ENCODE results near the gene APBB2.

APBB2 gene

GRCh38 chr4:41132055-41132683, 82.2 kb downstream of the APBB2 start:
- DNase-seq, result no peak

- DNase-seq, result no peak
These were observed 84.4 kb downstream of the APBB2 start for GRCh38 chr4:41129936-41130440.

GRCh38 chr4:41129128-41129754, 85.1 kb downstream of the APBB2 start:
- no peak for DNase-seq

- DNase-seq, result no peak
These were observed 88.6 kb downstream of the APBB2 start for GRCh38 chr4:41125558-41126311.

GRCh38 chr4:41124916-41125548, 89.3 kb downstream of the APBB2 start:
- no peak for DNase-seq

GRCh38 chr4:41122775-41123174, 91.6 kb downstream of the APBB2 start:
- DNase-seq, result no peak

- DNase-seq, result no peak
These were observed 92.0 kb downstream of the APBB2 start for GRCh38 chr4:41122309-41122708.

GRCh38 chr4:41121906-41122305, 92.4 kb downstream of the APBB2 start:
- no peak for DNase-seq

- no peak for DNase-seq
These were observed 93.8 kb downstream of the APBB2 start for GRCh38 chr4:41120297-41121217.

GRCh38 chr4:41119867-41120295, 94.5 kb downstream of the APBB2 start:
- DNase-seq, result no peak

- no peak for DNase-seq
These were observed 102.6 kb downstream of the APBB2 start for GRCh38 chr4:41111791-41112190.

GRCh38 chr4:41110050-41110449, 104.3 kb downstream of the APBB2 start:
- no peak for DNase-seq

- DNase-seq, result no peak
These were observed 105.9 kb downstream of the APBB2 start for GRCh38 chr4:41108481-41108880.

- DNase-seq, result no peak
These were observed 107.5 kb downstream of the APBB2 start for GRCh38 chr4:41106694-41107419.

GRCh38 chr4:41106081-41106480, 108.3 kb downstream of the APBB2 start:
- DNase-seq, result no peak

- DNase-seq, result no peak
These were observed 110.2 kb downstream of the APBB2 start for GRCh38 chr4:41104155-41104554.

- no peak for DNase-seq
These were observed 110.7 kb downstream of the APBB2 start for GRCh38 chr4:41103657-41104056.

GRCh38 chr4:41102414-41103092, 111.8 kb downstream of the APBB2 start:
- DNase-seq, result no peak

GRCh38 chr4:41098093-41099048, 116.0 kb downstream of the APBB2 start:
- no peak for DNase-seq

- no peak for DNase-seq
These were observed 118.4 kb downstream of the APBB2 start for GRCh38 chr4:41095973-41096372.
